Endothelial cell of umbilical vein (primary cell): ENCODE results near the gene COX18. TPM values are rescaled to one million over a fixed set of nuclear protein-coding genes. Genes with fewer than 3 reads are reported as not detected.

Source experiments
- BruUV-seq: library from RNA; stranded (reverse); fragments of 400-500 nt; replicated peaks from 2 replicates; lab custom pipeline; 2021; lab: Mats Ljungman, UMichigan
- CTCF ChIA-PET: fragments of 300-600, 350-600 bp; sonication (Branson Sonifier 250); formaldehyde crosslinking; loops from one replicate; lab custom pipeline; 2021; ENCODE audit warnings: antibody characterized with exemption, inconsistent platforms; lab: Charles Lee
- POLR2A ChIA-PET: fragments of 300-600, 350-600 bp; sonication (Branson Sonifier 250); formaldehyde crosslinking; loops from one replicate; lab custom pipeline; 2021; ENCODE audit warnings: antibody characterized with exemption, inconsistent platforms; lab: Charles Lee
- DNase-seq: peaks from one replicate; pipeline ENCODE4 v3.0.0-alpha.2; 2011; ENCODE audit warnings: low read depth, low spot score
- FAIRE-seq: peaks from 2 replicates; lab custom pipeline; 2011; peaks lifted over from hg19 to GRCh38; lab: Jason Lieb, UNC
- H2AFZ ChIP-seq: 2 replicates; pipeline ENCODE4 v1.6.0; 2012; ENCODE audit warnings: low read depth, low read length, control low read depth, inconsistent platforms
- H3K27ac ChIP-seq: 2 replicates; pipeline ENCODE4 v1.5.1; 2011; ENCODE audit warnings: low read depth, mild to moderate bottlenecking, control low read depth, low read length, moderate library complexity; ENCODE audit not compliant: insufficient read depth
- H3K27me3 ChIP-seq, 2 experiments: 2 replicates each; pipeline versions ENCODE4 v1.6.0 to v1.6.1; 2011; ENCODE audit warnings: low read length in 2 of 2, mixed read lengths in 1 of 2; ENCODE audit not compliant: control insufficient read depth in 2 of 2, insufficient read depth in 2 of 2
- H3K36me3 ChIP-seq, 2 experiments: 2 replicates in 1 of 2; 3 replicates in 1 of 2; pipeline ENCODE4 v1.5.1; 2011; ENCODE audit warnings: low read length in 2 of 2, mild to moderate bottlenecking in 1 of 2, moderate library complexity in 1 of 2; ENCODE audit not compliant: control insufficient read depth in 2 of 2, insufficient read depth in 2 of 2; ENCODE audit errors: extremely low read depth in 1 of 2
- H3K4me1 ChIP-seq: 3 replicates; pipeline ENCODE4 v1.5.1; 2011; ENCODE audit warnings: mild to moderate bottlenecking, low read length; ENCODE audit not compliant: control insufficient read depth, insufficient read depth; ENCODE audit errors: extremely low read depth
- H3K4me2 ChIP-seq: 2 replicates; pipeline ENCODE4 v1.6.1; 2011; ENCODE audit warnings: low read length, control low read depth, mixed read lengths; ENCODE audit not compliant: insufficient read depth
- H3K4me3 ChIP-seq, 3 experiments: fragments of 200-600 bp in 1 of 3; sonication (generic), shearing (Covaris generic) in 1 of 3; replicated peaks in 1 of 3; 2 replicates each; pipeline ENCODE4 v1.5.1; 2011 to 2016; ENCODE audit warnings: control low read depth in 3 of 3, low read length in 3 of 3, mild to moderate bottlenecking in 2 of 3, inconsistent platforms in 1 of 3, low read depth in 1 of 3, moderate library complexity in 1 of 3; ENCODE audit not compliant: insufficient read depth in 1 of 3
- H3K79me2 ChIP-seq: 2 replicates; pipeline ENCODE4 v1.6.0; 2012; ENCODE audit warnings: low read length, inconsistent platforms; ENCODE audit not compliant: control insufficient read depth, insufficient read depth
- H3K9ac ChIP-seq: replicated peaks from 2 replicates; pipeline ENCODE3; 2011; ENCODE audit warnings: low read length, control low read depth; ENCODE audit not compliant: insufficient read depth; ENCODE audit errors: extremely low read depth
- H3K9me1 ChIP-seq: replicated peaks from 3 replicates; pipeline ENCODE4 v1.6.0; 2011; ENCODE audit warnings: mild to moderate bottlenecking, low read length; ENCODE audit not compliant: control insufficient read depth, insufficient read depth; ENCODE audit errors: extremely low read depth
- H3K9me3 ChIP-seq: replicated peaks from 2 replicates; pipeline ENCODE4 v1.5.1; 2012; ENCODE audit warnings: low read length, inconsistent platforms; ENCODE audit not compliant: control insufficient read depth, insufficient read depth
- H4K20me1 ChIP-seq: replicated peaks from 2 replicates; pipeline ENCODE3; 2011; ENCODE audit warnings: mild to moderate bottlenecking, low read length; ENCODE audit not compliant: control insufficient read depth, insufficient read depth; ENCODE audit errors: extremely low read depth
- CTCF ChIP-seq, 2 donors: IDR thresholded peaks; 1 replicate in 1 of 2; 2 replicates in 1 of 2; pipeline ENCODE4 v1.5.1; 2011; ENCODE audit warnings: low read length in 2 of 2, mild to moderate bottlenecking in 2 of 2, moderate library complexity in 2 of 2, control low read depth in 1 of 2, inconsistent platforms in 1 of 2, low read depth in 1 of 2; ENCODE audit not compliant: insufficient read depth in 1 of 2; ENCODE audit errors: extremely low read depth in 1 of 2
- FOS ChIP-seq: IDR thresholded peaks from 2 replicates; pipeline ENCODE4 v1.6.1; 2011; ENCODE audit warnings: mild to moderate bottlenecking, low read length, moderate library complexity, borderline replicate concordance; ENCODE audit not compliant: insufficient read depth
- GATA2 ChIP-seq: IDR thresholded peaks from 2 replicates; pipeline ENCODE4 v1.7.0; 2011; ENCODE audit warnings: low read depth, mild to moderate bottlenecking, moderate library complexity, mixed read lengths, low read length; ENCODE audit not compliant: insufficient read length, insufficient read depth
- JUN ChIP-seq: IDR thresholded peaks from 2 replicates; pipeline ENCODE4 v1.6.1; 2011; ENCODE audit warnings: borderline replicate concordance, low read depth; ENCODE audit not compliant: insufficient read length, insufficient read depth
- MAX ChIP-seq: IDR thresholded peaks from 2 replicates; pipeline ENCODE4 v1.6.1; 2011; ENCODE audit not compliant: insufficient read depth, insufficient read length
- POLR2A ChIP-seq: IDR thresholded peaks from 2 replicates; pipeline ENCODE4 v1.6.1; 2012; ENCODE audit warnings: low read depth, mild to moderate bottlenecking, control low read depth, low read length
- POLR2AphosphoS5 ChIP-seq: IDR thresholded peaks from 2 replicates; pipeline ENCODE4 v1.6.1; 2012; ENCODE audit warnings: low read depth, mild to moderate bottlenecking, control low read depth, low read length, moderate library complexity; ENCODE audit not compliant: insufficient read depth
- dilution Hi-C: fragments of 300-500 bp; cut with MboI; formaldehyde crosslinking; loops from one replicate; pipeline ENCODE4 v1.15.0; 2019; ENCODE audit warnings: low sequenced_read_pairs; ENCODE audit not compliant: extremely low pct_ligation_motif_present
- intact Hi-C: fragments of 100-400 bp; cut with micrococcal nuclease; formaldehyde crosslinking; loops from one replicate; pipeline ENCODE4 v1.10.0; 2022
- polyA plus RNA-seq, 4 experiments: library from polyadenylated mRNA; depleted of rRNA in 3 of 4; stranded (reverse) in 3 of 4; unstranded in 1 of 4; fragments of >200 nt; gene quantifications; 2 replicates each; pipeline versions ENCODE4 v1.2.1 to v1.2.3, GENCODE V29; 2011 to 2012; ENCODE audit warnings: missing spikeins in 1 of 4
- total RNA-seq: library from RNA; stranded (reverse); gene quantifications from 2 replicates; pipeline ENCODE4 v1.2.3, GENCODE V29; 2021

Gene COX18
- total and polyA plus RNA-seq, 2 donors (not counting 3 experiments of a cell fraction or from before 2014, with no cell fraction given): 11.7 to 13.0 TPM

GRCh38 chr4:73053076-73053475, 16.4 kb downstream of the COX18 start:
- CTCF ChIA-PET: interaction anchor here (1.0 kb wide), 1 partner anchor 14 kb away, joined by 4 read pairs; no protein-coding TSS in a partner anchor
- TF ChIP-seq GATA2: no peak
- TF ChIP-seq POLR2AphosphoS5: no peak
- no peak for TF ChIP-seq JUN
- TF ChIP-seq FOS: no peak
- no peak for TF ChIP-seq CTCF (IDR thresholded peaks at IDR 0.05; ENCODE audit: extremely low read depth in 1 of 2, insufficient read depth in 1 of 2, low read depth in 1 of 2, low read length in 2 of 2)
- TF ChIP-seq POLR2A: no peak
- no peak for TF ChIP-seq MAX

More at GRCh38 chr4:73053076-73053475, 16.4 kb downstream of the COX18 start:
- no peak overlapping the region for H3K27ac ChIP-seq
- H3K4me1 ChIP-seq: peaks cover 5% of the 10 kb centered on the region
- H3K4me2 ChIP-seq: no peak overlapping the region
- no peak overlapping the region for H3K9ac ChIP-seq
- POLR2A ChIA-PET: no interaction called here
- FAIRE-seq (no peak), DNase-seq (no peak)
- dilution Hi-C loops (no loop called here), intact Hi-C loops (no loop called here)
- H3K4me3 ChIP-seq: no peak overlapping the region
- no peaks in the 10 kb centered on the region for H3K79me2 ChIP-seq
- H3K9me1 ChIP-seq: no peaks in the 10 kb centered on the region
- H3K9me3 ChIP-seq: no peaks in the 10 kb centered on the region
- no peak overlapping the region for H2AFZ ChIP-seq
- no TSS peak for BruUV-seq
- H3K27me3 ChIP-seq: no peaks in the 10 kb centered on the region
- peaks cover 0 to 2% of the 10 kb centered on the region in 2 experiments for H3K36me3 ChIP-seq
- H4K20me1 ChIP-seq: no peaks in the 10 kb centered on the region
